Measurements from ENCODE around the gene OSBPL9.

- TF ChIP-seq CTCF (conservative IDR thresholded peaks at IDR 0.05; ENCODE audit: low read length) (no peak), EZH2phosphoT487 (IDR thresholded peaks at IDR 0.05; ENCODE audit: borderline replicate concordance, low read depth, low read length) (no peak)
Measured at GRCh38 chr1:51636191-51636590, 19.3 kb downstream of the OSBPL9 start.

All from OCI-LY7 (cell line).